Progenitor cell of endocrine pancreas (in vitro differentiated cells): Measurements from ENCODE around the gene NCR3LG1. TPM values are rescaled to one million over a fixed set of nuclear protein-coding genes. Genes with fewer than 3 reads are reported as not detected.

Experiments
- DNase-seq: peaks from one replicate; pipeline ENCODE4 v3.0.0; 2021; ENCODE audit warnings: low spot score; ENCODE audit not compliant: unreplicated experiment
- H3K27ac Mint-ChIP-seq: 2 replicates; pipeline ENCODE4 v1.8.0; 2021; ENCODE audit warnings: mild to moderate bottlenecking, moderate library complexity, mixed read lengths
- H3K27me3 Mint-ChIP-seq: 2 replicates; pipeline ENCODE4 v1.8.0; 2021; ENCODE audit warnings: mixed read lengths
- H3K36me3 Mint-ChIP-seq: 2 replicates; pipeline ENCODE4 v1.8.0; 2022; ENCODE audit warnings: mixed read lengths; ENCODE audit not compliant: insufficient read depth
- H3K4me1 Mint-ChIP-seq: 2 replicates; pipeline ENCODE4 v1.8.0; 2021; ENCODE audit warnings: low read depth, mixed read lengths
- H3K4me3 Mint-ChIP-seq: 2 replicates; pipeline ENCODE4 v1.8.0; 2021; ENCODE audit warnings: low read depth, mild to moderate bottlenecking, moderate library complexity, mixed read lengths
- H3K9me3 Mint-ChIP-seq: 2 replicates; pipeline ENCODE4 v1.8.0; 2021; ENCODE audit warnings: low read depth, mixed read lengths
- CTCF ChIP-seq: fragments of 200-600 bp; sonication (generic); IDR thresholded peaks from one replicate; pipeline ENCODE4 v1.5.0; 2021; ENCODE audit warnings: antibody characterized with exemption, mild to moderate bottlenecking; ENCODE audit not compliant: unreplicated experiment
- total RNA-seq: library from RNA; stranded (reverse); gene quantifications from 2 replicates; pipeline ENCODE4 v1.2.1, GENCODE V29; 2021

Gene NCR3LG1
- total RNA-seq, 1 donor from 2014 or later, result 1.3 TPM

DNA sequence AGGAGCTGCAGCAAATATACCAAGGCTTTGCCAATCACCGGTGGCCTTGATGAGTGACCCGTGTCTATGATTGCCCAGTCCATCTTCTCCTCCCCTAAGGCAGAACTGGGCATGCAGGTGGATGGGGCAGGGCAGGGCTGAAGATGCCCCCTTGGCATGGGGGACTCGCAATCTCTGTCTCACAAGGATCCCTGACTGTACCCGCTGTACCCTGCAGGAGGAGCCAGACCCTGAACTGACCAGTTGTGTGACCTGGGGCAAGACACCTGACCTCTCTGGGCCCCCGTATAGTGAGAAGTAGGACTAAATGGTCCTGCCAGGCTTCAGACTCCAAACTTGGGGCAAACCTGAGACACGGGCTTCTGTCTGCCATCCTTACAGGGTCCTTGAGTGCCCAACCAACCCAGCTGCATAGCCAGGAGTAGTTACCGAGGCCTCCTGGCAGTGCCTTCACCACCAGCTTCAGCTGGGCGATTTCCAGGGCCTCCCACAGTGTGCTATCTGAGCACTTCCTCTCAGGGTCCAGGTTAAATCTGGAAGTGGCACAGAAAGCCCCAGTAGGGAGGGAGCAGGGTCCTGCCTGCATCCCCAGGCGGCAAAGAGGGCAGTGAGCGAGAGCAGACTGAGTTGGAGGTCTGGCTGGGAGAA, 43.3 kb downstream of the NCR3LG1 start:
- DNase-seq, result no peak
- no peaks in the 10 kb centered on the region for H3K36me3 Mint-ChIP-seq
- H3K4me1 Mint-ChIP-seq, result no peaks in the 10 kb centered on the region
- TF ChIP-seq CTCF, result no peak
- H3K9me3 Mint-ChIP-seq, result no peaks in the 10 kb centered on the region
- peaks cover 28% of the 10 kb centered on the region for H3K27me3 Mint-ChIP-seq
- H3K4me3 Mint-ChIP-seq, result no peak overlapping the region
- H3K27ac Mint-ChIP-seq, result no peak overlapping the region

GRCh38 chr11:17395554-17395961, 44.0 kb downstream of the NCR3LG1 start:
- no peaks in the 10 kb centered on the region for H3K36me3 Mint-ChIP-seq
- H3K9me3 Mint-ChIP-seq, result no peaks in the 10 kb centered on the region
- H3K4me3 Mint-ChIP-seq, result no peak overlapping the region
- H3K27ac Mint-ChIP-seq, result no peak overlapping the region
- peaks cover 24% of the 10 kb centered on the region for H3K27me3 Mint-ChIP-seq
- H3K4me1 Mint-ChIP-seq, result no peaks in the 10 kb centered on the region
- TF ChIP-seq CTCF, result no peak
- DNase-seq, result no peak

DNA sequence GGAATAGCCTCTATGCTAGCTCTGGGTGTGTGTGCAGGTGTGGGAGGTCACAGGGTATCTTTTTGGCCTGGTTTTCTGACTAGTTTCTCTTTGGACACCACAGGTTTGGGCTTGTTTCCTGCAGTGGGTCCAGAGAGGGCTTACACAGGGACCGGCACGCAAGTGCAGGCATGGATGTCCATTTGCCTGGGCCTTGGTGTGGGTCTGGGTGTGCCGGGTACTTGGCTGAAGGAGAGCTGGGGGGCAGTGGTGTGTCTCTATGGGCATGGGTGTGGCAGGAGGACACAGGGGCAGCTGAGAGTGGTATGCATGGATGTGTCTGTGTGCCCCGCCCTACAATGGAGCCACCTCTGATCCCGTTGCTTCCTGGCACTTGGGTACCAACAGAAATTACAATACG, 44.4 kb downstream of the NCR3LG1 start:
- TF ChIP-seq CTCF, result no peak
- Mint-ChIP-seq H3K4me1 (no peaks in the 10 kb centered on the region), H3K9me3 (no peaks in the 10 kb centered on the region), H3K36me3 (no peaks in the 10 kb centered on the region), H3K4me3 (no peak overlapping the region), H3K27ac (no peak overlapping the region), H3K27me3 (peaks cover 24% of the 10 kb centered on the region)
- no peak for DNase-seq

- H3K4me3 Mint-ChIP-seq, result no peak overlapping the region
- H3K9me3 Mint-ChIP-seq, result no peaks in the 10 kb centered on the region
- no peak for TF ChIP-seq CTCF
- no peak overlapping the region for H3K27ac Mint-ChIP-seq
- no peaks in the 10 kb centered on the region for H3K36me3 Mint-ChIP-seq
- no peak for DNase-seq
- H3K27me3 Mint-ChIP-seq, result peaks cover 18% of the 10 kb centered on the region
- H3K4me1 Mint-ChIP-seq, result no peaks in the 10 kb centered on the region
Observed at GRCh38 chr11:17396598-17397310, 45.2 kb downstream of the NCR3LG1 start.

GRCh38 chr11:17397311-17398002, 45.9 kb downstream of the NCR3LG1 start:
- Mint-ChIP-seq H3K9me3 (no peaks in the 10 kb centered on the region), H3K27me3 (peaks cover 14% of the 10 kb centered on the region), H3K4me3 (no peak overlapping the region), H3K36me3 (no peaks in the 10 kb centered on the region), H3K4me1 (no peaks in the 10 kb centered on the region), H3K27ac (no peak overlapping the region)
- no peak for DNase-seq
- TF ChIP-seq CTCF, result no peak
